Astrocyte (in vitro differentiated cells and primary cell): Measurements from ENCODE around the gene CCDC28A. TPM values are rescaled to one million over a fixed set of nuclear protein-coding genes. Genes with fewer than 3 reads are reported as not detected.
A peak's percentile ranks its signal among the peaks of the same experiment; 100 is the strongest.

ENCODE experiments used
- DNase-seq: peaks from one replicate; pipeline ENCODE4 v3.0.0-alpha.2; 2010; ENCODE audit warnings: low read depth
- FAIRE-seq: peaks from 2 replicates; lab custom pipeline; 2011; peaks lifted over from hg19 to GRCh38; lab: Jason Lieb, UNC
- H2AFZ ChIP-seq: 2 replicates; pipeline ENCODE4 v1.6.0; 2012; ENCODE audit warnings: low read depth, low read length, inconsistent platforms
- H3K27ac ChIP-seq: 2 replicates; pipeline ENCODE4 v1.5.1; 2011; ENCODE audit warnings: low read depth, low read length, inconsistent platforms
- H3K27me3 ChIP-seq: 2 replicates; pipeline ENCODE4 v1.6.0; 2011; ENCODE audit warnings: low read length, inconsistent platforms; ENCODE audit not compliant: insufficient read depth
- H3K36me3 ChIP-seq: 2 replicates; pipeline ENCODE4 v1.5.1; 2011; ENCODE audit warnings: low read length, inconsistent platforms; ENCODE audit not compliant: insufficient read depth
- H3K4me1 ChIP-seq: 2 replicates; pipeline ENCODE4 v1.5.1; 2011; ENCODE audit warnings: low read length, inconsistent platforms; ENCODE audit not compliant: insufficient read depth
- H3K4me2 ChIP-seq: 2 replicates; pipeline ENCODE4 v1.6.0; 2012; ENCODE audit warnings: low read length, inconsistent platforms
- H3K4me3 ChIP-seq: 2 replicates; pipeline ENCODE4 v1.5.1; 2011; ENCODE audit warnings: low read depth, mild to moderate bottlenecking, low read length, inconsistent platforms; ENCODE audit not compliant: insufficient read depth
- H3K79me2 ChIP-seq: 2 replicates; pipeline ENCODE4 v1.6.0; 2012; ENCODE audit warnings: mild to moderate bottlenecking, low read length, inconsistent platforms; ENCODE audit not compliant: insufficient read depth
- H3K9ac ChIP-seq: 2 replicates; pipeline ENCODE4 v1.6.0; 2012; ENCODE audit warnings: mild to moderate bottlenecking, low read length, inconsistent platforms
- H3K9me3 ChIP-seq: 2 replicates; pipeline ENCODE4 v1.5.1; 2012; ENCODE audit warnings: low read depth, mild to moderate bottlenecking, low read length, inconsistent platforms; ENCODE audit not compliant: insufficient read depth
- H4K20me1 ChIP-seq: 2 replicates; pipeline ENCODE4 v1.6.0; 2012; ENCODE audit warnings: low read length, inconsistent platforms; ENCODE audit not compliant: insufficient read depth
- H3K27ac Mint-ChIP-seq: one replicate; pipeline ENCODE4 v1.8.0; 2021; ENCODE audit warnings: mild to moderate bottlenecking, mixed read lengths; ENCODE audit not compliant: unreplicated experiment
- H3K27me3 Mint-ChIP-seq: one replicate; pipeline ENCODE4 v1.8.0; 2021; ENCODE audit warnings: low read depth, mixed read lengths; ENCODE audit not compliant: unreplicated experiment
- H3K36me3 Mint-ChIP-seq: one replicate; pipeline ENCODE4 v1.8.0; 2021; ENCODE audit warnings: low read depth, mixed read lengths; ENCODE audit not compliant: unreplicated experiment
- H3K4me1 Mint-ChIP-seq: one replicate; pipeline ENCODE4 v1.8.0; 2021; ENCODE audit warnings: low read depth, mixed read lengths; ENCODE audit not compliant: unreplicated experiment
- H3K4me3 Mint-ChIP-seq: one replicate; pipeline ENCODE4 v1.8.0; 2021; ENCODE audit warnings: mild to moderate bottlenecking, moderate library complexity, mixed read lengths; ENCODE audit not compliant: unreplicated experiment
- H3K9me3 Mint-ChIP-seq: one replicate; pipeline ENCODE4 v1.8.0; 2021; ENCODE audit warnings: mild to moderate bottlenecking, mixed read lengths; ENCODE audit not compliant: unreplicated experiment
- EZH2 ChIP-seq: IDR thresholded peaks from 2 replicates; pipeline ENCODE4 v1.6.1; 2012; ENCODE audit warnings: mild to moderate bottlenecking, low read length, inconsistent platforms; ENCODE audit not compliant: insufficient read depth
- total RNA-seq: library from RNA; stranded (reverse); gene quantifications from 2 replicates; pipeline ENCODE4 v1.2.1, GENCODE V29; 2021
- TF ChIP-seq, protein P1 (sequence below): IDR thresholded peaks from 2 replicates; pipeline ENCODE4 v1.5.1; 2011; ENCODE audit warnings: low read depth, mild to moderate bottlenecking, inconsistent platforms, low read length, moderate library complexity; ENCODE audit not compliant: insufficient read depth

CCDC28A gene
- total RNA-seq, 1 donor from 2014 or later = 9.5 TPM

- Histone ChIP-seq H3K9me3 (no peaks in the 10 kb centered on the region), H3K4me3 (no peak overlapping the region), H3K36me3 (no peaks in the 10 kb centered on the region), H3K4me1 (no peaks in the 10 kb centered on the region), H2AFZ (no peak overlapping the region), H3K79me2 (no peaks in the 10 kb centered on the region), H3K4me2 (no peak overlapping the region), H3K27me3 (no peaks in the 10 kb centered on the region), H3K27ac (no peak overlapping the region), H4K20me1 (no peaks in the 10 kb centered on the region), H3K9ac (no peak overlapping the region)
- Mint-ChIP-seq H3K4me1 (no peaks in the 10 kb centered on the region), H3K4me3 (no peak overlapping the region), H3K27me3 (no peaks in the 10 kb centered on the region), H3K27ac (no peak overlapping the region), H3K9me3 (no peaks in the 10 kb centered on the region), H3K36me3 (no peaks in the 10 kb centered on the region)
- DNase-seq (no peak), FAIRE-seq (peak; percentile 9)
- TF ChIP-seq, protein P1, sequence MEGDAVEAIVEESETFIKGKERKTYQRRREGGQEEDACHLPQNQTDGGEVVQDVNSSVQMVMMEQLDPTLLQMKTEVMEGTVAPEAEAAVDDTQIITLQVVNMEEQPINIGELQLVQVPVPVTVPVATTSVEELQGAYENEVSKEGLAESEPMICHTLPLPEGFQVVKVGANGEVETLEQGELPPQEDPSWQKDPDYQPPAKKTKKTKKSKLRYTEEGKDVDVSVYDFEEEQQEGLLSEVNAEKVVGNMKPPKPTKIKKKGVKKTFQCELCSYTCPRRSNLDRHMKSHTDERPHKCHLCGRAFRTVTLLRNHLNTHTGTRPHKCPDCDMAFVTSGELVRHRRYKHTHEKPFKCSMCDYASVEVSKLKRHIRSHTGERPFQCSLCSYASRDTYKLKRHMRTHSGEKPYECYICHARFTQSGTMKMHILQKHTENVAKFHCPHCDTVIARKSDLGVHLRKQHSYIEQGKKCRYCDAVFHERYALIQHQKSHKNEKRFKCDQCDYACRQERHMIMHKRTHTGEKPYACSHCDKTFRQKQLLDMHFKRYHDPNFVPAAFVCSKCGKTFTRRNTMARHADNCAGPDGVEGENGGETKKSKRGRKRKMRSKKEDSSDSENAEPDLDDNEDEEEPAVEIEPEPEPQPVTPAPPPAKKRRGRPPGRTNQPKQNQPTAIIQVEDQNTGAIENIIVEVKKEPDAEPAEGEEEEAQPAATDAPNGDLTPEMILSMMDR = peak; percentile 58
- TF ChIP-seq EZH2 = no peak
Observed at GRCh38 chr6:138765896-138766655, 7.5 kb upstream of the CCDC28A start.

DNA sequence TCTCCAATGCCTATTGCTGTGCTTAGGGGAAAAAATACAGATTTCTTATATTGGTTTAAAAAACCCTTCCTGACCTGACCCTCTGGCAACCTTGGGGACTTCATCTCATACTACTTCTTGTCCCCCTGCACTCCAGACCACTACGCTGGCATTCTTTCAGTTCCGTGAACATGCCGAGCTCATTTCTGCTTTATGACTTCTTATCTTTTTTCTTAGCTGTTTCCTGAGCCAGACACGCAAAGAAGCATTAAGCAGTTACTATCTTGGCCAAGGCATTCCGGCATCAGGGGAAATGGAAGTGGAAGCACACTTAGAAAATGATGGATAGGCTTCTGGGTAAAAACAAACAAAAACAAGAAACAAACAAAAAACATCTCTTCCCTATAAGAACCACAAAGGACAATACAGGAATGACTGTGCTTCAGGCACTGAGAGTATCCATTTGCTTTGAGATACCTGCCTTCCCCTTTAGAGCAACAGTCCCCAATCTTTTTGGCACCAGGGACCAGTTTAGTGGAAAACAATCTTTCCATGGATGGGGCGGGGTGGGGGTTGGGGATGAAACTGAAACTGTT, 4.4 kb upstream of the CCDC28A start:
- FAIRE-seq (no peak), DNase-seq (no peak)
- Mint-ChIP-seq H3K27ac (peak overlapping the region; percentile 28), H3K4me1 (no peaks in the 10 kb centered on the region), H3K36me3 (no peaks in the 10 kb centered on the region), H3K9me3 (no peaks in the 10 kb centered on the region), H3K4me3 (no peak overlapping the region), H3K27me3 (no peaks in the 10 kb centered on the region)
- Histone ChIP-seq H4K20me1 (no peaks in the 10 kb centered on the region), H3K9ac (no peak overlapping the region), H3K79me2 (no peaks in the 10 kb centered on the region), H3K4me2 (no peak overlapping the region), H3K4me3 (no peak overlapping the region), H3K27ac (no peak overlapping the region), H2AFZ (no peak overlapping the region), H3K36me3 (no peaks in the 10 kb centered on the region), H3K27me3 (no peaks in the 10 kb centered on the region), H3K4me1 (peaks cover 7% of the 10 kb centered on the region), H3K9me3 (no peaks in the 10 kb centered on the region)
- TF ChIP-seq EZH2 = no peak
- TF ChIP-seq, protein P1 = no peak
